ENCODE measurements around the gene TRPC6.

- TF ChIP-seq, protein P1, sequence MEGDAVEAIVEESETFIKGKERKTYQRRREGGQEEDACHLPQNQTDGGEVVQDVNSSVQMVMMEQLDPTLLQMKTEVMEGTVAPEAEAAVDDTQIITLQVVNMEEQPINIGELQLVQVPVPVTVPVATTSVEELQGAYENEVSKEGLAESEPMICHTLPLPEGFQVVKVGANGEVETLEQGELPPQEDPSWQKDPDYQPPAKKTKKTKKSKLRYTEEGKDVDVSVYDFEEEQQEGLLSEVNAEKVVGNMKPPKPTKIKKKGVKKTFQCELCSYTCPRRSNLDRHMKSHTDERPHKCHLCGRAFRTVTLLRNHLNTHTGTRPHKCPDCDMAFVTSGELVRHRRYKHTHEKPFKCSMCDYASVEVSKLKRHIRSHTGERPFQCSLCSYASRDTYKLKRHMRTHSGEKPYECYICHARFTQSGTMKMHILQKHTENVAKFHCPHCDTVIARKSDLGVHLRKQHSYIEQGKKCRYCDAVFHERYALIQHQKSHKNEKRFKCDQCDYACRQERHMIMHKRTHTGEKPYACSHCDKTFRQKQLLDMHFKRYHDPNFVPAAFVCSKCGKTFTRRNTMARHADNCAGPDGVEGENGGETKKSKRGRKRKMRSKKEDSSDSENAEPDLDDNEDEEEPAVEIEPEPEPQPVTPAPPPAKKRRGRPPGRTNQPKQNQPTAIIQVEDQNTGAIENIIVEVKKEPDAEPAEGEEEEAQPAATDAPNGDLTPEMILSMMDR (IDR thresholded peaks at IDR 0.05; ENCODE audit: poor library complexity, severe bottlenecking): no peak
- TF ChIP-seq SMC3 (conservative IDR thresholded peaks at IDR 0.05; ENCODE audit: poor library complexity): no peak
Measured at GRCh38 chr11:101498891-101499290, 84.9 kb downstream of the TRPC6 start.
